ENCODE measurements around the gene RAB40A.

Gene RAB40A

GRCh38 chrX:103460001-103460755 lies 59.1 kb downstream of the RAB40A start:
- DNase-seq: peak; percentile 44

- DNase-seq: no peak
These were observed 65.6 kb downstream of the RAB40A start for GRCh38 chrX:103453655-103454054.

Data from activated naive CD4-positive, alpha-beta T cell treated with anti-CD3 and anti-CD28 coated beads, Interleukin-2, amount 50 U/mL, for 16 hours (primary cell).